ENCODE data around the gene C8G. TPM values are rescaled to one million over a fixed set of nuclear protein-coding genes. Genes with fewer than 3 reads are reported as not detected.

The C8G gene
- total RNA-seq, 1 experiment from 2014 or later = 2.1 TPM

- TF ChIP-seq TCF7L2 (IDR thresholded peaks at IDR 0.05; ENCODE audit: borderline replicate concordance, extremely low read depth, insufficient read depth, insufficient read length) (no peak), JUND (IDR thresholded peaks at IDR 0.05) (no peak), CEBPB (IDR thresholded peaks at IDR 0.05; ENCODE audit: low read depth) (no peak), FOSL1 (IDR thresholded peaks at IDR 0.05; ENCODE audit: low read depth) (no peak), CBX3 (IDR thresholded peaks at IDR 0.05; ENCODE audit: low read depth) (no peak), ELF1 (IDR thresholded peaks at IDR 0.05; ENCODE audit: borderline replicate concordance, low read depth) (no peak), SP1 (IDR thresholded peaks at IDR 0.05; ENCODE audit: low read depth) (no peak), SRF (IDR thresholded peaks at IDR 0.05; ENCODE audit: low read depth) (no peak), EGR1 (IDR thresholded peaks at IDR 0.05; ENCODE audit: low read depth) (no peak), ZBTB33 (IDR thresholded peaks at IDR 0.05; ENCODE audit: extremely low read depth, insufficient replicate concordance, low read length) (no peak), EZH2 (IDR thresholded peaks at IDR 0.05) (no peak)
- TF ChIP-seq, protein P1, sequence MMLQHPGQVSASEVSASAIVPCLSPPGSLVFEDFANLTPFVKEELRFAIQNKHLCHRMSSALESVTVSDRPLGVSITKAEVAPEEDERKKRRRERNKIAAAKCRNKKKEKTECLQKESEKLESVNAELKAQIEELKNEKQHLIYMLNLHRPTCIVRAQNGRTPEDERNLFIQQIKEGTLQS (IDR thresholded peaks at IDR 0.05) = no peak
- BruUV-seq (replicated peaks) = no TSS peak
- POLR2A ChIA-PET = no interaction called here
Measured at GRCh38 chr9:136900556-136900955, 44.5 kb upstream of the C8G start.

More at GRCh38 chr9:136900556-136900955, 44.5 kb upstream of the C8G start:
- ChIA-PET RAD21 (ENCODE audit: low non-redundant PET in 1 of 2, low total read pairs in 2 of 2, uncharacterized antibody in 2 of 2, unreplicated experiment in 2 of 2) (no interaction called here), CTCF (no interaction called here)
- Histone ChIP-seq H3K4me1 (ENCODE audit: control insufficient read depth in 1 of 2, insufficient read depth in 2 of 2, low read length in 2 of 2) (peaks cover 9 to 23% of the 10 kb centered on the region in 2 experiments), H2AFZ (ENCODE audit: low read depth, low read length, poor library complexity, severe bottlenecking) (no peak overlapping the region), H3K4me3 (replicated peaks in 1 of 2; ENCODE audit: low read depth in 1 of 2, low read length in 2 of 2) (no peak overlapping the region), H3K36me3 (ENCODE audit: control insufficient read depth in 1 of 2, insufficient read depth in 2 of 2, low read length in 2 of 2) (peaks cover 17 to 38% of the 10 kb centered on the region in 2 experiments; a peak in 3 of 4 replicates), H3K9me3 (ENCODE audit: control insufficient read depth in 1 of 2, insufficient read depth in 1 of 2, low read depth in 1 of 2, low read length in 2 of 2) (no peaks in the 10 kb centered on the region), H3K9me2 (ENCODE audit: insufficient read depth) (no peaks in the 10 kb centered on the region), H3K27me3 (ENCODE audit: insufficient read depth, low read length) (no peaks in the 10 kb centered on the region), H3K27ac (ENCODE audit: low read depth, low read length) (peak overlapping the region; percentile 42; the same call in 1 of the 2 replicates), H4K20me1 (ENCODE audit: insufficient read depth) (no peaks in the 10 kb centered on the region), H3K9ac (ENCODE audit: low read length) (peak overlapping the region; percentile 43), H3K4me2 (ENCODE audit: low read length) (peak overlapping the region; percentile 61; the same call in 1 of the 2 replicates), H3K79me2 (ENCODE audit: insufficient read depth, low read length) (peaks cover 58% of the 10 kb centered on the region)
- no peak for DNase-seq (ENCODE audit: low read depth, low spot score)
- no peak for ATAC-seq
- intact Hi-C loops (cut with micrococcal nuclease) = no loop called here
